Hepatocyte (in vitro differentiated cells): ENCODE results near the gene TSPAN8.

Source experiments
- CTCF ChIP-seq: fragments of 200-600 bp; sonication (generic); IDR thresholded peaks from 2 replicates; pipeline ENCODE4 v1.5.1; 2016; ENCODE audit warnings: antibody characterized with exemption, mild to moderate bottlenecking; ENCODE audit not compliant: poor library complexity
- EZH2 ChIP-seq: fragments of 200-600 bp; sonication (generic); IDR thresholded peaks from 2 replicates; pipeline ENCODE4 v1.6.1; 2016; ENCODE audit warnings: antibody characterized with exemption, mild to moderate bottlenecking, borderline replicate concordance

GRCh38 chr12:71135812-71136176 lies 22.0 kb downstream of the TSPAN8 start:
- TF ChIP-seq CTCF: no peak
- no peak for TF ChIP-seq EZH2
